ENCODE data around the gene CLDN18. TPM values are rescaled to one million over a fixed set of nuclear protein-coding genes. Genes with fewer than 3 reads are reported as not detected.

Gene CLDN18
- total and polyA plus RNA-seq, 10 of the 15 experiments (the other 5 are each of a cell fraction or from before 2014, with no cell fraction given): 0.05 to 0.28 (median 0.18) TPM; not detected in 1

- TF ChIP-seq USF2 (IDR thresholded peaks at IDR 0.05; ENCODE audit: borderline replicate concordance, low read depth, low read length) (no peak), RUNX3 (IDR thresholded peaks at IDR 0.05; ENCODE audit: low read length) (peak; percentile 17; the same call in 1 of the 2 replicates), ZNF24 (IDR thresholded peaks at IDR 0.05) (peak; percentile 36; the same call in 1 of the 2 replicates), ATF2 (IDR thresholded peaks at IDR 0.05; ENCODE audit: low read length) (no peak), TCF7 (IDR thresholded peaks at IDR 0.05; ENCODE audit: borderline replicate concordance) (no peak), MTA2 (IDR thresholded peaks at IDR 0.05; ENCODE audit: low read depth) (peak; percentile 42), CEBPB (IDR thresholded peaks at IDR 0.05; ENCODE audit: borderline replicate concordance in 1 of 2, low read depth in 2 of 2, low read length in 2 of 2) (no peak), PRDM15 (CRISPR knock-in tag; IDR thresholded peaks at IDR 0.05) (no peak), ZNF592 (IDR thresholded peaks at IDR 0.05) (peak; percentile 71; the same call in 1 of the 2 replicates), DPF2 (IDR thresholded peaks at IDR 0.05) (0 out of 2 replicates have a peak, but pooled peaks have one; percentile 34), ZBTB11 (CRISPR knock-in tag; IDR thresholded peaks at IDR 0.05) (no peak), CREB1 (IDR thresholded peaks at IDR 0.05; ENCODE audit: low read depth) (no peak), CBX5 (IDR thresholded peaks at IDR 0.05; ENCODE audit: low read depth) (no peak), CBFB (IDR thresholded peaks at IDR 0.05; ENCODE audit: low read depth) (no peak), POLR2AphosphoS2 (IDR thresholded peaks at IDR 0.05; ENCODE audit: low read depth, low read length) (no peak), BCL11A (IDR thresholded peaks at IDR 0.05; ENCODE audit: low read depth, low read length) (no peak)
Measured at GRCh38 chr3:138036572-138036971, 26.6 kb downstream of the CLDN18 start (continued).

Measured in GM12878 (cell line).